OCI-LY3 (cell line): ENCODE data around the gene PARD3.

Experiments
- H2AFZ ChIP-seq: fragments of 200-600, 300-600 bp; shearing (Covaris generic); 2 replicates; pipeline ENCODE4 v1.6.0; 2014; ENCODE audit warnings: antibody characterized with exemption, low read depth, low read length
- H3K27ac ChIP-seq: fragments of 200-600, 300-600 bp; sonication (generic); 2 replicates; pipeline ENCODE4 v1.5.1; 2014; ENCODE audit warnings: mild to moderate bottlenecking, low read length, moderate library complexity, mixed read lengths
- H3K27me3 ChIP-seq: fragments of 200-600, 300-600 bp; sonication (generic); 2 replicates; pipeline ENCODE4 v1.6.1; 2014; ENCODE audit warnings: low read depth, low read length, mixed read lengths
- H3K36me3 ChIP-seq: fragments of 200-600, 300-600 bp; sonication (generic); replicated peaks from 2 replicates; pipeline ENCODE3; 2014; ENCODE audit warnings: low read depth, low read length, mixed read lengths
- H3K4me1 ChIP-seq: fragments of 300-600, 200-600 bp; sonication (generic); 2 replicates; pipeline ENCODE4 v1.6.1; 2014; ENCODE audit warnings: low read length, mixed read lengths
- H3K4me2 ChIP-seq: fragments of 200-600, 300-600 bp; sonication (generic); 2 replicates; pipeline ENCODE4 v1.6.1; 2014; ENCODE audit warnings: low read length, mixed read lengths
- H3K4me3 ChIP-seq: fragments of 300-600, 200-600 bp; sonication (generic); 2 replicates; pipeline ENCODE4 v1.5.1; 2014; ENCODE audit warnings: antibody characterized with exemption, mild to moderate bottlenecking, low read length, moderate library complexity
- H3K79me2 ChIP-seq: fragments of 300-600, 200-600 bp; shearing (Covaris generic); 2 replicates; pipeline ENCODE4 v1.6.1; 2014; ENCODE audit warnings: mild to moderate bottlenecking, low read length, mixed read lengths
- H3K9ac ChIP-seq: fragments of 300-600, 200-600 bp; shearing (Covaris generic); 2 replicates; pipeline ENCODE4 v1.6.0; 2014; ENCODE audit warnings: mild to moderate bottlenecking, low read length, moderate library complexity
- H3K9me3 ChIP-seq: fragments of 200-600, 300-600 bp; shearing (Covaris generic); 2 replicates; pipeline ENCODE4 v1.6.1; 2014; ENCODE audit warnings: low read length, mixed read lengths; ENCODE audit not compliant: insufficient read depth
- H4K20me1 ChIP-seq: fragments of 200-600, 300-600 bp; sonication (generic); 2 replicates; pipeline ENCODE4 v1.6.1; 2016; ENCODE audit warnings: low read length, mixed read lengths; ENCODE audit not compliant: insufficient read depth
- EZH2phosphoT487 ChIP-seq: fragments of 200-600 bp; shearing (Covaris generic); IDR thresholded peaks from 2 replicates; pipeline ENCODE4 v1.6.1; 2018; ENCODE audit warnings: antibody characterized with exemption, mixed run types, low read depth
- TF ChIP-seq, protein P1 (sequence below): fragments of 200-600, 300-600 bp; sonication (generic); IDR thresholded peaks from 2 replicates; pipeline ENCODE4 v1.5.1; 2014; ENCODE audit warnings: antibody characterized with exemption, low read length, low read depth

PARD3 gene

DNA sequence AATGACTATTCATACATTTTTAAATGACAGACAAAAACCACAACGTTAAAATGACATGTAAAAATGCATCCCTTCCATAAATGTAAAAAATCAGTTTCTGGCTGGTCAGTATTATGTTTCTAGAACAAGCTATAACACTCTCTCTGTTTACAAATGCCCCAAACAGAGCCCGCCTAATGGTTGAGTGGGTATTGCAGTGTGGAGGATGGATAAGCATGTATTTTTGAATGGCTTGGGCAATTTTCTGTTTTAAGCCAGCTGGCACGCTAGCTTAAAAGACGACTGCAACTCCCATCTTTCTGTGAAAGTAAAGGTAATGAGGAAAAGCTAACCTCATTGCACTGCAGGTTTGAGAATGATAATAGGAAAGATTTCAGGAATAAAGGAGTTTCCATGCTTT is 430.7 kb downstream of the PARD3 start:
- no peak overlapping the region for H3K9ac ChIP-seq
- H2AFZ ChIP-seq, result no peak overlapping the region
- no peak overlapping the region for H3K4me2 ChIP-seq
- H3K4me3 ChIP-seq, result no peak overlapping the region
- TF ChIP-seq EZH2phosphoT487, result no peak
- TF ChIP-seq, protein P1, sequence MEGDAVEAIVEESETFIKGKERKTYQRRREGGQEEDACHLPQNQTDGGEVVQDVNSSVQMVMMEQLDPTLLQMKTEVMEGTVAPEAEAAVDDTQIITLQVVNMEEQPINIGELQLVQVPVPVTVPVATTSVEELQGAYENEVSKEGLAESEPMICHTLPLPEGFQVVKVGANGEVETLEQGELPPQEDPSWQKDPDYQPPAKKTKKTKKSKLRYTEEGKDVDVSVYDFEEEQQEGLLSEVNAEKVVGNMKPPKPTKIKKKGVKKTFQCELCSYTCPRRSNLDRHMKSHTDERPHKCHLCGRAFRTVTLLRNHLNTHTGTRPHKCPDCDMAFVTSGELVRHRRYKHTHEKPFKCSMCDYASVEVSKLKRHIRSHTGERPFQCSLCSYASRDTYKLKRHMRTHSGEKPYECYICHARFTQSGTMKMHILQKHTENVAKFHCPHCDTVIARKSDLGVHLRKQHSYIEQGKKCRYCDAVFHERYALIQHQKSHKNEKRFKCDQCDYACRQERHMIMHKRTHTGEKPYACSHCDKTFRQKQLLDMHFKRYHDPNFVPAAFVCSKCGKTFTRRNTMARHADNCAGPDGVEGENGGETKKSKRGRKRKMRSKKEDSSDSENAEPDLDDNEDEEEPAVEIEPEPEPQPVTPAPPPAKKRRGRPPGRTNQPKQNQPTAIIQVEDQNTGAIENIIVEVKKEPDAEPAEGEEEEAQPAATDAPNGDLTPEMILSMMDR, result no peak
- no peaks in the 10 kb centered on the region for H3K27me3 ChIP-seq
- H3K36me3 ChIP-seq, result no peaks in the 10 kb centered on the region
- H4K20me1 ChIP-seq, result no peaks in the 10 kb centered on the region
- no peaks in the 10 kb centered on the region for H3K79me2 ChIP-seq
- no peaks in the 10 kb centered on the region for H3K4me1 ChIP-seq
- H3K27ac ChIP-seq, result no peak overlapping the region
- H3K9me3 ChIP-seq, result no peaks in the 10 kb centered on the region

- H3K27ac ChIP-seq, result no peak overlapping the region
- no peaks in the 10 kb centered on the region for H3K9me3 ChIP-seq
- no peaks in the 10 kb centered on the region for H4K20me1 ChIP-seq
- H3K4me3 ChIP-seq, result no peak overlapping the region
- H2AFZ ChIP-seq, result no peak overlapping the region
- H3K4me2 ChIP-seq, result no peak overlapping the region
- H3K4me1 ChIP-seq, result no peaks in the 10 kb centered on the region
- H3K9ac ChIP-seq, result no peak overlapping the region
- TF ChIP-seq, protein P1, result no peak
- TF ChIP-seq EZH2phosphoT487, result no peak
- H3K27me3 ChIP-seq, result no peaks in the 10 kb centered on the region
- no peaks in the 10 kb centered on the region for H3K79me2 ChIP-seq
- H3K36me3 ChIP-seq, result no peaks in the 10 kb centered on the region
Observed at GRCh38 chr10:34382626-34383025, 432.5 kb downstream of the PARD3 start.

GRCh38 chr10:34380856-34381255 is 434.2 kb downstream of the PARD3 start:
- Histone ChIP-seq H3K36me3 (no peaks in the 10 kb centered on the region), H3K79me2 (no peaks in the 10 kb centered on the region), H3K9me3 (no peaks in the 10 kb centered on the region), H3K27me3 (no peaks in the 10 kb centered on the region), H3K4me1 (no peaks in the 10 kb centered on the region), H3K4me3 (no peak overlapping the region), H4K20me1 (no peaks in the 10 kb centered on the region), H3K9ac (no peak overlapping the region), H3K4me2 (no peak overlapping the region), H3K27ac (no peak overlapping the region), H2AFZ (no peak overlapping the region)
- TF ChIP-seq, protein P1, result no peak
- TF ChIP-seq EZH2phosphoT487, result no peak

- H3K9ac ChIP-seq, result no peak overlapping the region
- no peak overlapping the region for H2AFZ ChIP-seq
- H3K4me1 ChIP-seq, result no peaks in the 10 kb centered on the region
- H3K9me3 ChIP-seq, result no peaks in the 10 kb centered on the region
- no peak overlapping the region for H3K4me2 ChIP-seq
- TF ChIP-seq, protein P1, result no peak
- TF ChIP-seq EZH2phosphoT487, result no peak
- no peak overlapping the region for H3K27ac ChIP-seq
- no peaks in the 10 kb centered on the region for H3K36me3 ChIP-seq
- H3K4me3 ChIP-seq, result no peak overlapping the region
- H4K20me1 ChIP-seq, result no peaks in the 10 kb centered on the region
- H3K27me3 ChIP-seq, result no peaks in the 10 kb centered on the region
- no peaks in the 10 kb centered on the region for H3K79me2 ChIP-seq
Observed at GRCh38 chr10:34378297-34378696, 436.8 kb downstream of the PARD3 start.
